HG02759 (cell line): ENCODE results near the gene TAS2R1.
"Not testable (repeated sequence)": the region's sequence is repeated elsewhere in the genome, so short reads cannot be mapped to it uniquely, and the experiment has no call there.

ENCODE experiments used
- ATAC-seq: cut with Tn5 transposase; IDR thresholded peaks from one replicate; pipeline ENCODE4 v1.9.1; 2021; ENCODE audit warnings: mild to moderate bottlenecking, moderate library complexity; ENCODE audit not compliant: unreplicated experiment

The TAS2R1 gene

GRCh38 chr5:9623661-9624060 lies 6.5 kb downstream of the TAS2R1 start:
- no peak for ATAC-seq

DNA sequence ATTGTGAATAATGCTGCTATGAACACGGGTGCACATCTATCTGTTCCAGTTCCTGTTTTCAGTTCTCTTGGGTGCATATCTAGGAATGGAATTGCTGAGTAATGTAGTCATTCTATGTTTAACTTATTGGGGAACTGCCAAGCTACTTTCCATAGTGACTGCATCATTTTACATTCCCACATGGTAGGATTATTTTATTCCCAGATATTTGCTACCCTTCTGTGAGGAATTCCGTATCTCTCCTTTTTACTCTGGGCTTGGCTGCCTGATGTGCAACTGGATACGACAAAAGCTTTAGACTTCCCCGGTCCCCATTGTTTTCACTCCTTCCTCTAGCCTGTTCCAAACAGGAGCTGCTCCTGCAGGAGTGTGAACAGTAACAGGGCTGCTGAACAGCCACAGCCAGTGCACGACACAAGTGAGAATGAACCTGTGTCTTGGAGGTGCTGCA lies 7.2 kb downstream of the TAS2R1 start:
- ATAC-seq: no peak

- no peak for ATAC-seq
These were observed 8.7 kb downstream of the TAS2R1 start for GRCh38 chr5:9621379-9621903.

- ATAC-seq: no peak
These were observed 10.6 kb downstream of the TAS2R1 start for GRCh38 chr5:9619331-9620092.

DNA sequence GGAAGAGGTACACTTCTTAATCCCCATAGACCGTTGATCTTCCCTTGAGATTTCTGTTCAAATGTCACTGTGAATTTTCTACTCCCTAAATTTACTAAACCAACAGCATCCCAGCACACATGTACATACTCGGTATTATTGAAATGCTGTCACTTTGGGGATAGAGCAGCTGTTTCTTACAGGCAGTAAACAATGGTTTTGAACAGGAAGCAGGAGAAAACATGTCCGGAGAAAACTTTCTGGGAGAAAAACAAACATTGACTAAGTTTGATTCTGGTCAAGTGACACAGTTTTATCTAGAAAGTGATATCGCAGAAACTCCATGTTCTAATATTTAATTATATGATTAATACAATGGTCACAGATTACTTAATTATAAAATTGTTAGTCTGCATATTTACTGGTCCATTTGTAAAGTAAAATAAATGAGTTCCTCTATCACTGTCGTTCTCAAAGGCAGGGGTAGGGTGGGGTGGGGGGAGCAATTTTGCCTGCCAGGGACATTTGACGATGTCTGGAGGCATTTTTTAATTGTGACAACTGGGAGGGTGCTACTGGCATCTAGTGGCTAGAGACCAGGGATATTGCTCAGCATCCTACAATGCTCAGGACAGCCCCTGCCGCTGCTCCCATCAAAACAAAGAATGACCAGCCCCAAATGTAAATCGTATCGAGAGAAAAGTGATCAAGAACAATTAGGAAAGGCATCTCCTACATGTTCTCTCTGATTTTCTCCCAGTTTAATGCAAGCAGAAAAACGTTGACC lies 12.2 kb downstream of the TAS2R1 start:
- ATAC-seq: no peak

DNA sequence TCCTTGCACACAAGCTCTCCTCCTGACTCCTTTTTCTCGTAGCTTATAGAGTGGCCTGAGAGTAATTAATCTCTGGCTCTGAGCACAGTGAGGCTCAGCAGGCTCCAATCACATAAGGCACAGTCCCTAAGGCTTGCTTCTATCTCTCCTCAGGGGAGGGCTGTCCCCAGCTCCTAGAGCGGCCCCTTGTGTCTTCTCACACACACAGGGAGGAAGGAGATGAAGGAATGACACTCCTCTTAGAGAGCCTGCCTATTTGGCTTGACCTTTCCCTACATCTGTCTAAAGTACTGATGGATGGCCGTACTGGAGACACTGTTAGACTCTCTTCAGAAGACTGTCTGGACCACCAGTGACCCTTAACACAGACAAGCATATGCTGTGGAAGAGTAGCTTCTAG lies 12.9 kb downstream of the TAS2R1 start:
- ATAC-seq: no peak

DNA sequence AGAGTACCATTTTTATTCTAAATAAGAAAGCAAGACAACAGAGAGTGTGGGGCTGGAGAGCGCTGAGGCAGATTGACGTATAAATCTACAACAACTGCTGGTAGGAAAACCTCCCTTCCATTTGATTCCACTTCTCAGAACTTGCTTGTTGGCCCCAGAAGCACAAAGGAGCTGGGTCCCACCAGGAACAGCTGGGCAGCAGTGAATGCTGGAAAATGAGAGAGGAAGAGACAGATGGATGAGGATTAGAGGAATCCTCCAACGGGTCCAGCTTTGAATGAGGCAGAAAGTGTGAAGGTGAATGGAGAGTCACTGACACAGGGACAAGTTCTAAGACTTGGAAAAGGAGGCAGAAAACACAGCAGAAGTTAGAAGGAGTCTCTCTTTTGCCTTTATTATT lies 14.8 kb downstream of the TAS2R1 start:
- no peak for ATAC-seq

GRCh38 chr5:9613360-9613759 lies 16.8 kb downstream of the TAS2R1 start:
- no peak for ATAC-seq

- no peak for ATAC-seq
These were observed 19.2 kb downstream of the TAS2R1 start for GRCh38 chr5:9610969-9611368.

GRCh38 chr5:9610364-9610763 lies 19.8 kb downstream of the TAS2R1 start:
- no peak for ATAC-seq

- no peak for ATAC-seq
These were observed 22.1 kb downstream of the TAS2R1 start for GRCh38 chr5:9608093-9608492.

- no peak for ATAC-seq
These were observed 24.9 kb downstream of the TAS2R1 start for GRCh38 chr5:9605041-9605838.

DNA sequence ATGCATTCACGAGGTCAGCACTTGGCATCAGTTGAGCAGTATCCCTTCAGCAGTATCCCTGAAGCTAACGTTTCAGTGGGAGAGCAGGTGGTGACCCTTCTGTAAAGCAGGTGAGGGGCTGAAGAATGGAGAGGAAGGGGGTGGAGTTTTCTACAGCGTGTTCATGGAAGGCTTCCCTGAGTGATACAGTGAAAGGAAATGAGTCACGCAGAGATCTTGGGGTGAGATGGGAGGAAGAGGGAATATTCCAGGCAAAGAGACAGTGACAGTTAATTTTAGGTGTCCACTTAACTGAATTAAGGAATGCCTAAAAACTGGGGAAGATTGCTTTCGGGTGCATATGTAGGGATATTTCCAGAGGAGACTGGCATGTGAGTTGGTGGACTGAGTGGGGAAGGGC lies 25.7 kb downstream of the TAS2R1 start:
- ATAC-seq: no peak

DNA sequence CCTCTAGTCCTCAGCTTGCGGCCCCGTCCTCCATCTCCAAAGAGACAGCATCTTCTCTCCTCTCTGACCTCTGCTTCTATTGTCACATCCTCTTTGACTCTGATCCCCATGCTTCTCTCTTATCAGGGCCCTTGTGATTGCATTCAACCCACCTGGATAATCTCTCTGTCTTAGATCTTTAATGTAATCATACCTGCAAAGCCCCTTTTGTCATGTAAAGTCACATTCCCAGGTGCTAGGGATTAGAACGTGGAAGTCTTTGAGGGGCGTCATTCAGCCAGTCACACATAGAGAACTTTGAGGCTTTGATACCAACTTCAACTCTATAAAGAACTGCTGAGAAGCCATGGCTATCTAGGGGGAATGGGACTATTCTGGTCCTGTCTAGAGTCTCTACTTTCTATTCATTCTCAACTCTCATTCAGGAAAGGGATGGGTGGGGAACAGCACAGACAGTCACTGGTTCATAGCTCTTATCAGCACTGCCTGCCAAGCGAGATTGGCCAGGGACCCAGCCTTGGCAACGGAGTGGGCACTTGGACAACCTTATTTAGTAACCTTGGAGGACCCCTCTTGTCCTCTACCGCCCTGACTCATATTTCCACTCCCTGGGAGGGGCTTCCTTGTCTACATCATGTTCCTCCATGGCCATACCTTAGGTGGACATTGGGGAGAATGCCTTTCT lies 29.0 kb downstream of the TAS2R1 start:
- no peak for ATAC-seq

DNA sequence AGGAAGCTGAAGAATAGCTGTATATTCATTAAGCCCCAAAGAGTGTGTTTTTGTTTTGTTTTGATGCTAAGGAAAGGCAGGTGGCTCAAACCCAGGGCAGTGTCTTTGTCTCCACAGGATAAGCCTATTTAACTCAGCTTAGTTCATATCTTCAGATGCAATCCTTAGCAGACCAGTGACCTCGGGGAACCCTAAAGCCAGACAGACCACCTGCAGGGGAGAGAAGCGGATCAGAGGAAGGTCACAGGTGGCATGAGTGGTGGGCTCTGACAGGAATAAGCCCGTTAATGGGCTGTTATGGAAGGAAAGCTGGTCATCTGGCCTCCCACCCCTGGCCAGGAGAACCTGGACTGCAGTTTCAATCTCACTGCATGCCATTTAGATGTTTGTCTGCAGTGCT lies 30.8 kb downstream of the TAS2R1 start:
- ATAC-seq: no peak

- not testable (repeated sequence) for ATAC-seq
These were observed 31.8 kb downstream of the TAS2R1 start for GRCh38 chr5:9598329-9598728.

DNA sequence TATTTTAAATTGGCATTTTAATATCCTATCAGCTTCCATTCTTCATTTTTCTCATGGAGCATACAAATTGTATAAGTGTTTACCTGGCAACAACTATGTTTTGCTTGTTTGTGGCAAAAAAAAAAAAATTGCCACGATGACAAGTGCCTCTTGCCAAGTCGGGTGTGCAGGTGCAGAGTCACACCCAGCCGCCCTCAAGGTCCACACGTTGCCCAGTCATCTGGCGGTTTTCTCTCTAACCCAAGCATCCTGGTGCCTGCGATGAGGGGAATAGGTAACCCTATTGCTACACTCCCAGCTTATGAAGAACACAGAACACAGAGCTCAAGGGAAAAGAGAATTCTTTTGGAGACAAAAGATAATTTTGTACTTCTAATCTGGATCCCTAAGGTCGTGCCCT lies 32.8 kb downstream of the TAS2R1 start:
- ATAC-seq: not testable (repeated sequence)

DNA sequence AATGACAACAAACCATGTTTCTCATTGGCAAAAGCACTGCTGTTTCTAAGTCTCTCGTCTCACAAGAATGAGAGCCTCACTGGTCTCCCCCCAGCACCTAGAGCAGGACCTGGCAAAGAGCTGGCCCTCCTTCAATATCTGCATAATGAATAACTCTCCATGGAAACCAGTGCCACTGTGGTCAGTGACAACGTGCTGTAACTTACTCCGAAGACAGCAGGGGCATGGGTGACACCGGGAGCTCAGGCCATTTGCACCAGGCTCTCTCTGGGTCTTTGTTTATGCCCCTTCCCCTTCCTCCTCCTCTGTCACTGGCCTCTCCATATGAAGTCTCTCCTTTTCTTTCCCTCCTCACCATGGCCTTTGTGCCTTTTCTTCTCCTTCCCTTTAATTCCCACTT lies 33.3 kb downstream of the TAS2R1 start:
- no peak for ATAC-seq

DNA sequence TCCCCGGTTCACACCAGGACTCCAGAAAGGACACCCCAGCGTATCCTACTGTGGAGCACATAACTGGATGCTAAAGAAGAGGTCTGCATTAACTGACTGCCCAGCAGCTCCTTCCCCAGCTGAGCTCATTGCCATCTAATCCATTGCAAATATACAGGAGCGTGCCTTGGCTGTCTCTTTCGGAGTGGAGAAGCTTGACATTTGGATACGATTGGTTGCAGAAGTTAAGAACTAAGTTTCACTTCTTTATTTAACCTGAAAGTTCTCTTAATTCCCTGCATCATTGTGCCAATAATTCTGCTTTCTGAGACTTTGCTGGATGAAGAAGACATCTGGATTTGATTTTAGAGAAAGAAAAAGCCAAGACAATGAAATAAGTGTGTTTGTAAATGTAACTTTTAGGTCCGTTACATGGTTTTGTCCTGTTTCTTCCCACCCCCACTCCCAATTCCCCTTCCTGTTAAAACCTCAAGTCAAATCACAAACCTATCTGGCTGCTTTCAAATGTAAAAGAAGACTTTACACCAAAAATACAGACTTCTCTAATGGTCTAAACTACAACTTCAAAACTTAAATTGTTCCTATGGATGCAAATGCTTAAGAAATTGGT lies 33.9 kb downstream of the TAS2R1 start:
- ATAC-seq: no peak

DNA sequence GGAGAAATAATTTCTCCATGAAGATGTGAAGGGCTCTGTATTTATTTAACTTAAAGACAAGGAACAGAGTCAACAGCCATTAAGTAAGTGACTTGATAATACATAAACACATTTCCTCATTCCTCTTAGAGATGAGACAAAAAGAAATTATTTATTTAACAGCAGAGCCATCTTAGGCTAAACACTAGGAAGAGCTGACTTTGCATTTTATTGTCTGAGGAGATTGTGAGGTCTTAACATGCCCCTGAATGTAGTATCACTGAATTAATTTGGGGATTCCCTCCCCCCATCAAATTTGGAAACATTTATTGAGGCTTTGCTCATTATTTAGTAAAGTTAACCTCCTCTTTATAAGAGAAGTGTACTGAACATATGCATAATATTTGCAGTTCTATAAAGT lies 35.2 kb downstream of the TAS2R1 start:
- no peak for ATAC-seq
